Muscle of leg (tissue), 11 donors: ENCODE measurements around the gene GRK2. TPM values are rescaled to one million over a fixed set of nuclear protein-coding genes. Genes with fewer than 3 reads are reported as not detected.
"Not testable (repeated sequence)": the region's sequence is repeated elsewhere in the genome, so short reads cannot be mapped to it uniquely, and the experiment has no call there.

Source experiments
- DNase-seq: peaks from one replicate; pipeline ENCODE4 v3.0.0; 2013
- H3K27ac ChIP-seq: one replicate; pipeline ENCODE4 v1.5.1; 2013; ENCODE audit warnings: mild to moderate bottlenecking, low read length, control low read depth
- H3K27me3 ChIP-seq: one replicate; pipeline ENCODE4 v1.6.1; 2013; ENCODE audit warnings: low read length; ENCODE audit not compliant: control insufficient read depth, insufficient read depth
- H3K36me3 ChIP-seq: one replicate; pipeline ENCODE4 v1.6.1; 2013; ENCODE audit warnings: low read length; ENCODE audit not compliant: control insufficient read depth, insufficient read depth
- H3K4me1 ChIP-seq: one replicate; pipeline ENCODE4 v1.6.1; 2013; ENCODE audit warnings: low read length; ENCODE audit not compliant: control insufficient read depth, insufficient read depth
- H3K4me3 ChIP-seq: one replicate; pipeline ENCODE4 v1.5.1; 2013; ENCODE audit warnings: low read length, control low read depth
- H3K9me3 ChIP-seq: replicated peaks from 2 replicates; pipeline ENCODE4 v1.6.1; 2013; ENCODE audit warnings: low read depth, low read length; ENCODE audit not compliant: control insufficient read depth
- WGBS: methylation state at CpG from one replicate; pipeline ENCODE4 v1.1.5; 2013; ENCODE audit warnings: missing lambda C conversion rate; ENCODE audit not compliant: insufficient coverage; 5-methylcytosine and 5-hydroxymethylcytosine counted together
- polyA plus RNA-seq, 8 donors: library from polyadenylated mRNA; unstranded; fragments of 120-200 nt; gene quantifications; one replicate each; pipeline versions ENCODE4 v1.2.1 to v1.2.3, GENCODE V29; 2013; ENCODE audit warnings: inconsistent platforms in 1 of 8, low replicate concordance in 1 of 8; ENCODE audit not compliant: insufficient read length in 8 of 8, insufficient read depth in 1 of 8
- total RNA-seq: library from RNA; stranded (reverse); fragments of 120-200 nt; gene quantifications from one replicate; pipeline ENCODE4 v1.2.4, GENCODE V29; 2013

Gene GRK2
- total and polyA plus RNA-seq, 9 donors: 31.7 to 62.9 (median 58.3) TPM

- Histone ChIP-seq H3K4me3 (no peak overlapping the region), H3K9me3 (no peaks in the 10 kb centered on the region), H3K4me1 (no peaks in the 10 kb centered on the region), H3K27ac (no peak overlapping the region), H3K36me3 (peaks cover 95% of the 10 kb centered on the region), H3K27me3 (no peaks in the 10 kb centered on the region)
- DNase-seq: peak; percentile 76
- 50% methylated on average over 2 of the region's 4 CpGs for WGBS
These were observed 13.4 kb upstream of the GRK2 start for GRCh38 chr11:67252831-67253239.

GRCh38 chr11:67253872-67254624 is 12.2 kb upstream of the GRK2 start:
- WGBS: 94% methylated on average over 13 of the region's 14 CpGs
- Histone ChIP-seq H3K27me3 (no peaks in the 10 kb centered on the region), H3K4me1 (no peaks in the 10 kb centered on the region), H3K27ac (no peak overlapping the region), H3K9me3 (no peaks in the 10 kb centered on the region), H3K4me3 (no peak overlapping the region), H3K36me3 (peaks cover 89% of the 10 kb centered on the region)
- no peak for DNase-seq

DNA sequence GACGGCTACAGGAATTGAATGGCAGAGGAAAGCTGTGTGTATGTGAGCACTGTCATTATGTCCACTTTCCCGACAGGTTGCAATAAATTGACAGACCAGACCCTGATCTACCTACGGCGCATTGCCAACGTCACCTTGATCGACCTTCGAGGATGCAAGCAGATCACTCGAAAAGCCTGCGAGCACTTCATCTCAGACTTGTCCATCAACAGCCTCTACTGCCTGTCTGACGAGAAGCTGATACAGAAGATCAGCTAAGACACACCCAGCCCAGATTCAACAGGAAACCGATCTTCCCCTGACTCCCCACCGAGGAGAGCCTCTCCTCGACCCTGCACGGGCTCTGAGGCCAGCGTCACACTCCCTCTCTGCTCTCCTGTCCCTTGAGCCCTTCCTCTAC is 11.5 kb upstream of the GRK2 start:
- Histone ChIP-seq H3K4me1 (no peaks in the 10 kb centered on the region), H3K4me3 (no peak overlapping the region), H3K27ac (no peak overlapping the region), H3K36me3 (peaks cover 81% of the 10 kb centered on the region), H3K27me3 (no peaks in the 10 kb centered on the region), H3K9me3 (no peaks in the 10 kb centered on the region)
- WGBS: 83% methylated on average over 11 of the region's 15 CpGs
- no peak for DNase-seq

GRCh38 chr11:67255353-67255752 is 10.9 kb upstream of the GRK2 start:
- H3K4me3 ChIP-seq: no peak overlapping the region
- H3K9me3 ChIP-seq: no peaks in the 10 kb centered on the region
- H3K36me3 ChIP-seq: peaks cover 76% of the 10 kb centered on the region
- DNase-seq: no peak
- H3K27ac ChIP-seq: no peak overlapping the region
- H3K4me1 ChIP-seq: no peaks in the 10 kb centered on the region
- WGBS: 88% methylated on average over 9 of the region's 10 CpGs
- H3K27me3 ChIP-seq: no peaks in the 10 kb centered on the region

- Histone ChIP-seq H3K27me3 (no peaks in the 10 kb centered on the region), H3K4me3 (no peak overlapping the region), H3K4me1 (no peaks in the 10 kb centered on the region), H3K9me3 (no peaks in the 10 kb centered on the region), H3K27ac (no peak overlapping the region), H3K36me3 (peaks cover 70% of the 10 kb centered on the region)
- WGBS: 20% methylated on average over 1 of the region's 8 CpGs
- DNase-seq: no peak
These were observed 10.4 kb upstream of the GRK2 start for GRCh38 chr11:67255864-67256263.

GRCh38 chr11:67256477-67257135 is 9.7 kb upstream of the GRK2 start:
- peaks cover 4% of the 10 kb centered on the region for H3K4me1 ChIP-seq
- no peak overlapping the region for H3K4me3 ChIP-seq
- no peaks in the 10 kb centered on the region for H3K27me3 ChIP-seq
- H3K9me3 ChIP-seq: no peaks in the 10 kb centered on the region
- H3K27ac ChIP-seq: no peak overlapping the region
- no peak for DNase-seq
- peaks cover 63% of the 10 kb centered on the region for H3K36me3 ChIP-seq
- 67% methylated on average over 1 of the region's 5 CpGs for WGBS

DNA sequence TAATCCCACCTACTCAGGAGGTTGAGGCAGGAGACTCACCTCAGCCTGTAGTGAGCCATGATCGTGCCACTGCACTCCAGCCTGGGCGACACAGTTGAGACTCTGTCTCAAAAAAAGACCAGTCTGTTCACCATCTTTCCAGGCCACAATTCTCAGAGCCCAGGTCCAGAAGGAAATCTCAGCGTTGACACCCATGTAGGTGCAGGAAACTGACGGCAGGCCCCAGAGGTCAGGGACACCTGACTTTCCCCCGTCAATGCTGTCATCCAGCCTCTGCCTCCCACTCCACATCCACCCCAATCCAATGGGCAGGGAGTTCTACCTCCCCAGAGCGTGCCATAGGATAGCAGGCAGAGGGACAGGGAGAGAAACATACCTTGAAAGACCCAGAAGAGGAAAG is 5.9 kb upstream of the GRK2 start:
- no peak overlapping the region for H3K4me3 ChIP-seq
- H3K9me3 ChIP-seq: no peaks in the 10 kb centered on the region
- no peaks in the 10 kb centered on the region for H3K27me3 ChIP-seq
- peaks cover 25% of the 10 kb centered on the region for H3K36me3 ChIP-seq
- H3K27ac ChIP-seq: no peak overlapping the region
- DNase-seq: no peak
- H3K4me1 ChIP-seq: peaks cover 23% of the 10 kb centered on the region
- 83% methylated on average over 4 of the region's 6 CpGs for WGBS

DNA sequence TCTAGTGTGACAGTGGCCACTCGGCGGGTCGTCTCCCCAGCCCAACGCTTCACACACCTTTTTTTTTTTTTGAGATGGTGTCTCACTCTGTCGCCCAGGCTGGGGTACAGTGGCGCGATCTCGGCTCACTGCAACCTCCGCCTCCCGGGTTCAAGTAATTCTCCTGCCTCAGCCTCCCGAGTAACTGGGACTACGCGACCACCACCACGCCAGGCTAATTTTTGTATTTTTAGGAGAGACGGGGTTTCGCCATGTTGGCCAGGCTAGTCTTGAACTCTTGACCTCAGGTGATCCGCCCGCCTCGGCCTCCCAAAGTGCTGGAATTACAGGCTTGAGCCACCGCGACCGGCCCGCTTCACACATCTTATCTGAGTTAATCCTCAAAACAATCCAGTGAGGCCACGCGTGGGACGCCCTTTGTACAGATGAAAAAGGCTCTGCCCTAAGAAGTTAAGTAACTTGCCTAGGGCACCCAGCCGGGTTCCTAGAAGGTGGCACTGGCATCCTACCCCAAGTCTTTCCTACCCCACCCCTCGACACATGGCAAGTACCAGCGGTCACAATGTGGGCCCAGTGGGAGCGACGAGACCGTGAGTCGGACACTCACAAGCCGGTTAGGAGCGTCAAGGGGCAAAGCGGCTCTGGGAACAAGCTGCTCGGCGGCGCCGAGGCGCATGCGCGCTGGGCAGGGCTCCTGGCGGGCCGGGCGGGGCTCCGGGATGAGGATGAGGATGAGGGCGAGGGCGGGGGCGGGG is 5.2 kb upstream of the GRK2 start:
- Histone ChIP-seq H3K4me3 (peak overlapping the region; percentile 24), H3K36me3 (peaks cover 18% of the 10 kb centered on the region), H3K4me1 (peaks cover 29% of the 10 kb centered on the region)
- peak; percentile 60 for DNase-seq
- H3K27me3 ChIP-seq, H3K9me3 ChIP-seq, H3K27ac ChIP-seq: not testable (repeated sequence)
- 17% methylated on average over 32 of the region's 50 CpGs for WGBS

DNA sequence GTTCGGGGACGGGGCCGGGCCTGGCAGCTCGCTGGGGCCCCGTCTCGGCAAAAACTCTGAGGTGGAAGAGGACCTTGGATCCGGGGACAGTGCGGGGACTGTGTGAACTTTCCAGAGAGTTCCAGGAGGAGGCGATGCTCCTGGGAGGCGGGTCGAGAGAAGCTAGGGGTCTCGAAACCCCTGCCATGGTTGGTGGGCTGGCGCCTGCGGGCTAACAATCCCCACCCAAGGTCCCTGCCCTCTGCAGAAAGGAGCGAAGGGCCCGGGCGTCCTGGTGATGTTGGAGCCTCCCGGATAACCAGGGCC is 4.7 kb upstream of the GRK2 start:
- no peak for DNase-seq
- no peaks in the 10 kb centered on the region for H3K9me3 ChIP-seq
- WGBS: 7% methylated on average over 16 of the region's 18 CpGs
- H3K27me3 ChIP-seq: no peaks in the 10 kb centered on the region
- no peak overlapping the region for H3K4me3 ChIP-seq
- H3K4me1 ChIP-seq: peaks cover 29% of the 10 kb centered on the region
- H3K36me3 ChIP-seq: peaks cover 13% of the 10 kb centered on the region
- no peak overlapping the region for H3K27ac ChIP-seq

- no peak for DNase-seq
- no peaks in the 10 kb centered on the region for H3K27me3 ChIP-seq
- WGBS: 45% methylated on average over 15 of the region's 18 CpGs
- no peaks in the 10 kb centered on the region for H3K9me3 ChIP-seq
- peaks cover 8% of the 10 kb centered on the region for H3K36me3 ChIP-seq
- peaks cover 31% of the 10 kb centered on the region for H3K4me1 ChIP-seq
- H3K4me3 ChIP-seq: no peak overlapping the region
- H3K27ac ChIP-seq: no peak overlapping the region
These were observed 4.2 kb upstream of the GRK2 start for GRCh38 chr11:67261946-67262681.
